Stomach (tissue), 9 donors: ENCODE measurements around the gene CPA3. TPM values are rescaled to one million over a fixed set of nuclear protein-coding genes. Genes with fewer than 3 reads are reported as not detected.

Source experiments
- DNase-seq, 2 donors: peaks; one replicate each; pipeline versions ENCODE4 v3.0.0 to v3.0.0-alpha.2; 2013 to 2019
- H3K27ac ChIP-seq, 5 donors: fragments of 200-600 bp in 4 of 5; sonication (generic) in 4 of 5; one replicate each; pipeline ENCODE4 v1.5.1; 2013 to 2019; ENCODE audit warnings: mild to moderate bottlenecking in 1 of 5, moderate library complexity in 1 of 5
- H3K27me3 ChIP-seq, 3 donors: fragments of 200-600 bp; sonication (generic); one replicate each; pipeline ENCODE4 v1.5.1; 2017 to 2019; ENCODE audit warnings: mixed run types in 1 of 3
- H3K36me3 ChIP-seq, 4 donors: fragments of 200-600 bp; sonication (generic); 1 replicate in 3 of 4; 2 replicates in 1 of 4; pipeline ENCODE4 v1.5.1; 2016 to 2019
- H3K4me1 ChIP-seq, 4 donors: fragments of 200-600 bp; sonication (generic); one replicate each; pipeline ENCODE4 v1.5.1; 2016 to 2019
- H3K4me3 ChIP-seq, 4 donors: fragments of 200-600 bp; sonication (generic) in 3 of 4; one replicate each; pipeline ENCODE4 v1.5.1; 2016 to 2019; ENCODE audit warnings: mild to moderate bottlenecking in 1 of 4
- H3K9me3 ChIP-seq, 4 donors: fragments of 200-600 bp; sonication (generic); one replicate each; pipeline ENCODE4 v1.5.1; 2016 to 2019
- CTCF ChIP-seq, 7 experiments: fragments of 450-650 bp in 4 of 7; fragments of 200-600 bp in 3 of 7; sonication (generic) in 3 of 7; IDR thresholded peaks; one replicate each; pipeline ENCODE4 v1.5.1; 2016 to 2019; ENCODE audit warnings: antibody characterized with exemption in 7 of 7, control low read depth in 2 of 7, mild to moderate bottlenecking in 1 of 7
- EP300 ChIP-seq: sonication (generic); formaldehyde crosslinking; IDR thresholded peaks from one replicate; pipeline ENCODE4 v1.6.1; 2017; ENCODE audit warnings: antibody characterized with exemption
- POLR2A ChIP-seq, 4 donors: fragments of 450-650 bp; IDR thresholded peaks; one replicate each; pipeline ENCODE4 v1.6.1; 2016; ENCODE audit warnings: antibody characterized with exemption in 4 of 4, control low read depth in 2 of 4, mild to moderate bottlenecking in 1 of 4, moderate library complexity in 1 of 4
- POLR2AphosphoS5 ChIP-seq, 3 donors: sonication (generic); formaldehyde crosslinking; IDR thresholded peaks; one replicate each; pipeline ENCODE4 v1.6.1; 2016; ENCODE audit warnings: antibody characterized with exemption in 3 of 3
- WGBS, 5 donors: extraction: QIAGEN DNeasy Blood & Tissue Kit in 3 of 5; methylation state at CpG; one replicate each; pipeline versions ENCODE4 v1.1.5 to v1.1.7; 2013 to 2018; 5-methylcytosine and 5-hydroxymethylcytosine counted together
- intact Hi-C: fragments of 100-400 bp; cut with DNase I; formaldehyde crosslinking; loops from one replicate; pipeline ENCODE4 v1.15.1; 2023; ENCODE audit warnings: low total_unique reads
- polyA plus RNA-seq, 3 donors: library from polyadenylated mRNA; stranded (reverse); fragments of 200-250 nt; gene quantifications; one replicate each; pipeline ENCODE4 v1.2.3, GENCODE V29; 2013
- total RNA-seq, 5 donors: library from RNA; depleted of rRNA; stranded (reverse); fragments of >200 nt; gene quantifications; one replicate each; pipeline versions ENCODE4 v1.1.0 to v1.2.3, GENCODE V29; 2014 to 2016
- donor health status: healthy with polysubstance abuse.
- donor health status: Bipolar disorder and iron deficiency.
- donor health status: healthy.

CPA3 gene
- total and polyA plus RNA-seq, 8 donors: 1.1 to 29.6 (median 19.8) TPM; not detected in 3

GRCh38 chr3:148820361-148821245, 44.5 kb upstream of the CPA3 start:
- intact Hi-C loops: no loop called here
- Histone ChIP-seq H3K4me3 (no peak overlapping the region), H3K4me1 (no peaks in the 10 kb centered on the region), H3K27me3 (no peaks in the 10 kb centered on the region), H3K9me3 (peaks cover 0 to 15% (median 0%) of the 10 kb centered on the region in 4 donors), H3K36me3 (no peaks in the 10 kb centered on the region), H3K27ac (no peak overlapping the region)
- TF ChIP-seq CTCF (IDR thresholded peaks at IDR 0.05): no peak
- no peak for TF ChIP-seq EP300
- TF ChIP-seq POLR2A (IDR thresholded peaks at IDR 0.05): no peak
- no peak for TF ChIP-seq POLR2AphosphoS5 (IDR thresholded peaks at IDR 0.05)
- WGBS, 5 donors: 57 to 68% (median 65%) methylated on average over 7 of the region's 7 CpGs
- no peak for DNase-seq

GRCh38 chr3:148823026-148823425, 42.1 kb upstream of the CPA3 start:
- WGBS, 5 donors: 38 to 60% (median 50%) methylated on average over 1 of the region's 1 CpG
- Histone ChIP-seq H3K27ac (no peak overlapping the region), H3K4me1 (no peaks in the 10 kb centered on the region), H3K36me3 (no peaks in the 10 kb centered on the region), H3K9me3 (peaks cover 0 to 15% (median 0%) of the 10 kb centered on the region in 4 donors), H3K27me3 (no peaks in the 10 kb centered on the region), H3K4me3 (no peak overlapping the region)
- intact Hi-C loops: no loop called here
- no peak for DNase-seq
- TF ChIP-seq CTCF (IDR thresholded peaks at IDR 0.05) (no peak), EP300 (no peak), POLR2AphosphoS5 (IDR thresholded peaks at IDR 0.05) (no peak), POLR2A (IDR thresholded peaks at IDR 0.05) (no peak)

GRCh38 chr3:148825476-148825875, 39.6 kb upstream of the CPA3 start:
- no peaks in the 10 kb centered on the region for H3K36me3 ChIP-seq
- peaks cover 0 to 15% (median 0%) of the 10 kb centered on the region in 4 donors for H3K9me3 ChIP-seq
- DNase-seq: no peak
- no peak overlapping the region for H3K27ac ChIP-seq
- H3K4me1 ChIP-seq: peaks cover 0 to 7% (median 0%) of the 10 kb centered on the region in 4 donors
- WGBS, 5 donors: 71 to 81% (median 80%) methylated on average over 3 of the region's 3 CpGs
- no peak overlapping the region for H3K4me3 ChIP-seq
- no peak for TF ChIP-seq EP300
- TF ChIP-seq POLR2AphosphoS5 (IDR thresholded peaks at IDR 0.05): no peak
- TF ChIP-seq CTCF (IDR thresholded peaks at IDR 0.05): no peak
- no peak for TF ChIP-seq POLR2A (IDR thresholded peaks at IDR 0.05)
- H3K27me3 ChIP-seq: no peaks in the 10 kb centered on the region
- intact Hi-C loops: no loop called here

DNA sequence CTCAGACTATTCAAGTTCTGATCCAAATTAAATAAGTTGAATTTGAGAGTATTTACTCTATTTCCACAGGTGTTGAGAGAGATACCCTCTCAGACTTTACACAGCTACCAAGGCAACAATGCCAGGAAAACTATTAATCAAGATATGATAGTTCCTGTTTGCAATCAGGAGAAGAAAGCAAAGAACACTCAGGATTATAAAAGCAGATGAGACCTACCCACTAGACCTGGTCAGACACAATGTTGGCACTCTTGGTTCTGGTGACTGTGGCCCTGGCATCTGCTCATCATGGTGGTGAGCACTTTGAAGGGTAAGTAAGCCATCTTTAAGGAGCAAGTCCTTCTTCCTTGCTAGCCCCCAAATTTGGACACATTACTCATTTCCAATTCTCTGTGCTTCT, 37.5 kb upstream of the CPA3 start, which contains the start of gene CPB1:
Gene CPB1, plus strand, starts transcription at position 227 of the 400 bp plus-strand sequence. Its CDS starts 13 bp downstream, at position 240.
- Histone ChIP-seq H3K4me1 (peaks cover 0 to 7% (median 0%) of the 10 kb centered on the region in 4 donors), H3K9me3 (peaks cover 0 to 2% (median 0%) of the 10 kb centered on the region in 4 donors), H3K36me3 (no peaks in the 10 kb centered on the region), H3K4me3 (no peak within 1 kb of the TSS), H3K27me3 (no peaks in the 10 kb centered on the region), H3K27ac (no peak within 1 kb of the TSS)
- TF ChIP-seq POLR2A (IDR thresholded peaks at IDR 0.05) (no peak), POLR2AphosphoS5 (IDR thresholded peaks at IDR 0.05) (no peak), CTCF (IDR thresholded peaks at IDR 0.05) (no peak), EP300 (no peak)
- intact Hi-C loops: no loop called here
- no peak for DNase-seq
